Liver (tissue), 9 donors: ENCODE results near the gene ATP10A. TPM values are rescaled to one million over a fixed set of nuclear protein-coding genes. Genes with fewer than 3 reads are reported as not detected.

Experiments used
- DNase-seq: peaks from one replicate; pipeline ENCODE4 v3.0.0-alpha.2; 2017; ENCODE audit warnings: low spot score
- H3K27ac ChIP-seq, 2 donors: one replicate each; pipeline ENCODE4 v1.7.0; 2013; ENCODE audit warnings: inconsistent platforms in 2 of 2, low read length in 2 of 2, control low read depth in 1 of 2, low read depth in 1 of 2, mild to moderate bottlenecking in 1 of 2
- H3K27me3 ChIP-seq, 4 donors: one replicate each; pipeline versions ENCODE4 v1.6.1 to v1.7.0; 2013; ENCODE audit warnings: low read length in 3 of 4, inconsistent platforms in 1 of 4, mild to moderate bottlenecking in 1 of 4, moderate library complexity in 1 of 4; ENCODE audit not compliant: control insufficient read depth in 4 of 4, insufficient read depth in 4 of 4
- H3K36me3 ChIP-seq, 4 donors: one replicate each; pipeline versions ENCODE4 v1.6.1 to v1.7.0; 2013; ENCODE audit warnings: low read length in 3 of 4, mild to moderate bottlenecking in 3 of 4, low read depth in 1 of 4, moderate library complexity in 1 of 4; ENCODE audit not compliant: control insufficient read depth in 4 of 4, insufficient read depth in 3 of 4
- H3K4me1 ChIP-seq, 4 donors: one replicate each; pipeline versions ENCODE4 v1.6.1 to v1.7.0; 2013; ENCODE audit warnings: low read length in 3 of 4, mild to moderate bottlenecking in 3 of 4, moderate library complexity in 1 of 4; ENCODE audit not compliant: control insufficient read depth in 4 of 4, insufficient read depth in 4 of 4
- H3K4me3 ChIP-seq, 3 donors: one replicate each; pipeline versions ENCODE4 v1.6.1 to v1.7.0; 2013; ENCODE audit warnings: low read length in 3 of 3, control low read depth in 1 of 3, low read depth in 1 of 3, mild to moderate bottlenecking in 1 of 3
- H3K9ac ChIP-seq, 2 donors: one replicate each; pipeline ENCODE4 v1.7.0; 2013; ENCODE audit warnings: low read length in 2 of 2, mild to moderate bottlenecking in 2 of 2, moderate library complexity in 2 of 2, control low read depth in 1 of 2, low read depth in 1 of 2
- H3K9me3 ChIP-seq, 4 donors: one replicate each; pipeline versions ENCODE4 v1.6.1 to v1.7.0; 2013; ENCODE audit warnings: low read length in 3 of 4; ENCODE audit not compliant: control insufficient read depth in 4 of 4
- ATF3 ChIP-seq: IDR thresholded peaks from 2 replicates; pipeline ENCODE4 v1.6.1; 2016; ENCODE audit warnings: antibody characterized with exemption
- EGR1 ChIP-seq, 2 donors: IDR thresholded peaks; 2 replicates each; pipeline ENCODE4 v1.6.1; 2016 to 2018; ENCODE audit warnings: antibody characterized with exemption in 2 of 2, low read depth in 2 of 2
- FOXA2 ChIP-seq: IDR thresholded peaks from 2 replicates; pipeline ENCODE4 v1.6.1; 2016; ENCODE audit warnings: antibody characterized with exemption
- GABPA ChIP-seq, 2 donors: IDR thresholded peaks in 1 of 2; conservative IDR thresholded peaks in 1 of 2; 2 replicates each; pipeline ENCODE4 v1.6.1; 2016; ENCODE audit warnings: antibody characterized with exemption in 2 of 2, mild to moderate bottlenecking in 1 of 2, moderate library complexity in 1 of 2
- HNF4A ChIP-seq, 2 donors: conservative IDR thresholded peaks; 2 replicates each; pipeline ENCODE4 v1.6.1; 2016; ENCODE audit warnings: antibody characterized with exemption in 2 of 2, mild to moderate bottlenecking in 2 of 2
- HNF4G ChIP-seq: IDR thresholded peaks from 2 replicates; pipeline ENCODE4 v1.6.1; 2016; ENCODE audit warnings: antibody characterized with exemption
- JUND ChIP-seq, 2 donors: IDR thresholded peaks; 2 replicates each; pipeline ENCODE4 v1.6.1; 2016; ENCODE audit warnings: antibody characterized with exemption in 2 of 2
- NR2F2 ChIP-seq: IDR thresholded peaks from 2 replicates; pipeline ENCODE4 v1.6.1; 2016; ENCODE audit warnings: antibody characterized with exemption
- RAD21 ChIP-seq, 2 donors: IDR thresholded peaks; 2 replicates each; pipeline ENCODE4 v1.6.1; 2016; ENCODE audit warnings: antibody characterized with exemption in 2 of 2, mild to moderate bottlenecking in 2 of 2
- RXRA ChIP-seq, 2 donors: IDR thresholded peaks; 2 replicates each; pipeline ENCODE4 v1.6.1; 2017 to 2018; ENCODE audit warnings: antibody characterized with exemption in 2 of 2, mild to moderate bottlenecking in 1 of 2
- SP1 ChIP-seq: IDR thresholded peaks from 2 replicates; pipeline ENCODE4 v1.6.1; 2018; ENCODE audit warnings: antibody characterized with exemption, mild to moderate bottlenecking
- TAF1 ChIP-seq: conservative IDR thresholded peaks from 2 replicates; pipeline ENCODE4 v1.6.1; 2016; ENCODE audit warnings: antibody characterized with exemption, mild to moderate bottlenecking
- YY1 ChIP-seq: IDR thresholded peaks from 2 replicates; pipeline ENCODE4 v1.6.1; 2016; ENCODE audit warnings: antibody characterized with exemption, mild to moderate bottlenecking
- ZBTB33 ChIP-seq: IDR thresholded peaks from 2 replicates; pipeline ENCODE4 v1.6.1; 2016; ENCODE audit warnings: antibody characterized with exemption
- WGBS: extraction: QIAGEN DNeasy Blood & Tissue Kit; methylation state at CpG from one replicate; pipeline ENCODE4 v1.1.7; 2013; 5-methylcytosine and 5-hydroxymethylcytosine counted together
- polyA plus RNA-seq, 2 donors: library from polyadenylated mRNA; stranded (reverse) in 1 of 2; unstranded in 1 of 2; fragments of 200-250 nt in 1 of 2; fragments of >200 nt in 1 of 2; fragmentation: Nextera tagmentation in 1 of 2; extraction: Ambion mirVana in 1 of 2; gene quantifications; one replicate each; pipeline versions ENCODE4 v1.2.1 to v1.2.3, GENCODE V29; 2013 to 2015
- total RNA-seq, 2 donors: library from RNA; depleted of rRNA; stranded (reverse); fragments of >200 nt; gene quantifications; one replicate each; pipeline ENCODE4 v1.2.3, GENCODE V29; 2014
- TF ChIP-seq, protein P1 (sequence below): fragments of 150-350 bp; IDR thresholded peaks from 2 replicates; pipeline ENCODE4 v1.5.1; 2017; ENCODE audit warnings: improper control_type of control experiment, low read depth, low read length; ENCODE audit not compliant: missing input control
- TF ChIP-seq, protein P2 (sequence below): IDR thresholded peaks from 2 replicates; pipeline ENCODE4 v1.6.1; 2016; ENCODE audit warnings: antibody characterized with exemption, mild to moderate bottlenecking
- donor health status: healthy.
- donor health status: healthy.
- donor health status: healthy.
- donor health status: healthy.
- donor health status: healthy.

The ATP10A gene
- total and polyA plus RNA-seq, 4 donors: 0.22 to 1.8 (median 0.39) TPM

DNA sequence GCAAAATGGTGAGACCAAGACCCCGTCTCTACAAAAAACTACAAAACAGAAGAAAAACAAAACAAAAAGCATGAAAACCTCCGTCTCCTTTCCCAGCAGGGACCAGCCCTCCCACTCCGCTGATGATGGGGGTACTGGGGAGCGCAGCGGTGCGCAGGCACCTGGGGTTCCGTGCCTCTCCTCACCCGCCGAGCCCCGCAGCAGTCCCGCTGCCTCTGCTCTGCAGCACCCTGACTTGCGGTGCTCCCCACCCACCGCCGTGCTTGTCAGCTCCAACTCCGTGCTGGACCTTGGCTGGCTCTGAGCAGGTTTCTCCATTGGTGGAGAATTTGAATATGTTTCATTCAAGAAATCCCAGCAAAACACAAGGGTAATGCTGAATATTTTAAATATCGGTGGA, 46.7 kb upstream of the ATP10A start (continued):
- TF ChIP-seq ZBTB33: no peak
- TF ChIP-seq, protein P1, sequence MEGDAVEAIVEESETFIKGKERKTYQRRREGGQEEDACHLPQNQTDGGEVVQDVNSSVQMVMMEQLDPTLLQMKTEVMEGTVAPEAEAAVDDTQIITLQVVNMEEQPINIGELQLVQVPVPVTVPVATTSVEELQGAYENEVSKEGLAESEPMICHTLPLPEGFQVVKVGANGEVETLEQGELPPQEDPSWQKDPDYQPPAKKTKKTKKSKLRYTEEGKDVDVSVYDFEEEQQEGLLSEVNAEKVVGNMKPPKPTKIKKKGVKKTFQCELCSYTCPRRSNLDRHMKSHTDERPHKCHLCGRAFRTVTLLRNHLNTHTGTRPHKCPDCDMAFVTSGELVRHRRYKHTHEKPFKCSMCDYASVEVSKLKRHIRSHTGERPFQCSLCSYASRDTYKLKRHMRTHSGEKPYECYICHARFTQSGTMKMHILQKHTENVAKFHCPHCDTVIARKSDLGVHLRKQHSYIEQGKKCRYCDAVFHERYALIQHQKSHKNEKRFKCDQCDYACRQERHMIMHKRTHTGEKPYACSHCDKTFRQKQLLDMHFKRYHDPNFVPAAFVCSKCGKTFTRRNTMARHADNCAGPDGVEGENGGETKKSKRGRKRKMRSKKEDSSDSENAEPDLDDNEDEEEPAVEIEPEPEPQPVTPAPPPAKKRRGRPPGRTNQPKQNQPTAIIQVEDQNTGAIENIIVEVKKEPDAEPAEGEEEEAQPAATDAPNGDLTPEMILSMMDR: no peak
- TF ChIP-seq SP1: no peak
- TF ChIP-seq JUND (IDR thresholded peaks at IDR 0.05): no peak
- TF ChIP-seq HNF4A (conservative IDR thresholded peaks at IDR 0.05): no peak
- no peak for TF ChIP-seq RXRA (IDR thresholded peaks at IDR 0.05)

- Histone ChIP-seq H3K36me3 (no peaks in the 10 kb centered on the region), H3K9me3 (no peaks in the 10 kb centered on the region), H3K27ac (no peak overlapping the region), H3K4me1 (no peaks in the 10 kb centered on the region), H3K4me3 (no peak overlapping the region), H3K27me3 (peaks cover 0 to 4% (median 0%) of the 10 kb centered on the region in 4 donors), H3K9ac (no peak overlapping the region)
- WGBS: 84% methylated on average over 21 of the region's 21 CpGs
- TF ChIP-seq HNF4G: no peak
- no peak for TF ChIP-seq NR2F2
- TF ChIP-seq YY1: no peak
- TF ChIP-seq, protein P2, sequence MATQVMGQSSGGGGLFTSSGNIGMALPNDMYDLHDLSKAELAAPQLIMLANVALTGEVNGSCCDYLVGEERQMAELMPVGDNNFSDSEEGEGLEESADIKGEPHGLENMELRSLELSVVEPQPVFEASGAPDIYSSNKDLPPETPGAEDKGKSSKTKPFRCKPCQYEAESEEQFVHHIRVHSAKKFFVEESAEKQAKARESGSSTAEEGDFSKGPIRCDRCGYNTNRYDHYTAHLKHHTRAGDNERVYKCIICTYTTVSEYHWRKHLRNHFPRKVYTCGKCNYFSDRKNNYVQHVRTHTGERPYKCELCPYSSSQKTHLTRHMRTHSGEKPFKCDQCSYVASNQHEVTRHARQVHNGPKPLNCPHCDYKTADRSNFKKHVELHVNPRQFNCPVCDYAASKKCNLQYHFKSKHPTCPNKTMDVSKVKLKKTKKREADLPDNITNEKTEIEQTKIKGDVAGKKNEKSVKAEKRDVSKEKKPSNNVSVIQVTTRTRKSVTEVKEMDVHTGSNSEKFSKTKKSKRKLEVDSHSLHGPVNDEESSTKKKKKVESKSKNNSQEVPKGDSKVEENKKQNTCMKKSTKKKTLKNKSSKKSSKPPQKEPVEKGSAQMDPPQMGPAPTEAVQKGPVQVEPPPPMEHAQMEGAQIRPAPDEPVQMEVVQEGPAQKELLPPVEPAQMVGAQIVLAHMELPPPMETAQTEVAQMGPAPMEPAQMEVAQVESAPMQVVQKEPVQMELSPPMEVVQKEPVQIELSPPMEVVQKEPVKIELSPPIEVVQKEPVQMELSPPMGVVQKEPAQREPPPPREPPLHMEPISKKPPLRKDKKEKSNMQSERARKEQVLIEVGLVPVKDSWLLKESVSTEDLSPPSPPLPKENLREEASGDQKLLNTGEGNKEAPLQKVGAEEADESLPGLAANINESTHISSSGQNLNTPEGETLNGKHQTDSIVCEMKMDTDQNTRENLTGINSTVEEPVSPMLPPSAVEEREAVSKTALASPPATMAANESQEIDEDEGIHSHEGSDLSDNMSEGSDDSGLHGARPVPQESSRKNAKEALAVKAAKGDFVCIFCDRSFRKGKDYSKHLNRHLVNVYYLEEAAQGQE: no peak
- no peak for TF ChIP-seq SP1
- TF ChIP-seq TAF1: no peak
- no peak for TF ChIP-seq JUND (IDR thresholded peaks at IDR 0.05)
- DNase-seq: no peak
Observed at GRCh38 chr15:25909325-25909724, 46.2 kb upstream of the ATP10A start.

- Histone ChIP-seq H3K9me3 (no peaks in the 10 kb centered on the region), H3K4me1 (no peaks in the 10 kb centered on the region), H3K27ac (no peak overlapping the region), H3K36me3 (no peaks in the 10 kb centered on the region), H3K27me3 (no peaks in the 10 kb centered on the region), H3K4me3 (no peak overlapping the region), H3K9ac (no peak overlapping the region)
- WGBS: 90% methylated on average over 2 of the region's 2 CpGs
- no peak for DNase-seq
- TF ChIP-seq HNF4A (conservative IDR thresholded peaks at IDR 0.05): no peak
- no peak for TF ChIP-seq YY1
- no peak for TF ChIP-seq NR2F2
- TF ChIP-seq HNF4G: no peak
- TF ChIP-seq RAD21 (IDR thresholded peaks at IDR 0.05): no peak
- TF ChIP-seq, protein P2: no peak
- TF ChIP-seq JUND (IDR thresholded peaks at IDR 0.05): no peak
- TF ChIP-seq ZBTB33: no peak
- no peak for TF ChIP-seq FOXA2
- TF ChIP-seq EGR1 (IDR thresholded peaks at IDR 0.05; ENCODE audit: low read depth in 2 of 2): no peak
- no peak for TF ChIP-seq GABPA (IDR thresholded peaks at IDR 0.05 in 1 of 2, conservative IDR thresholded peaks at IDR 0.05 in 1 of 2)
- TF ChIP-seq RXRA (IDR thresholded peaks at IDR 0.05): no peak
- no peak for TF ChIP-seq ATF3
Observed at GRCh38 chr15:25905140-25905539, 42.0 kb upstream of the ATP10A start.
